ENCODE measurements around the gene TRMT2A. TPM values are rescaled to one million over a fixed set of nuclear protein-coding genes. Genes with fewer than 3 reads are reported as not detected.
"Not testable (repeated sequence)": the region's sequence is repeated elsewhere in the genome, so short reads cannot be mapped to it uniquely, and the experiment has no call there.

TRMT2A gene
- total RNA-seq, 1 donor from 2014 or later = 161 TPM

DNA sequence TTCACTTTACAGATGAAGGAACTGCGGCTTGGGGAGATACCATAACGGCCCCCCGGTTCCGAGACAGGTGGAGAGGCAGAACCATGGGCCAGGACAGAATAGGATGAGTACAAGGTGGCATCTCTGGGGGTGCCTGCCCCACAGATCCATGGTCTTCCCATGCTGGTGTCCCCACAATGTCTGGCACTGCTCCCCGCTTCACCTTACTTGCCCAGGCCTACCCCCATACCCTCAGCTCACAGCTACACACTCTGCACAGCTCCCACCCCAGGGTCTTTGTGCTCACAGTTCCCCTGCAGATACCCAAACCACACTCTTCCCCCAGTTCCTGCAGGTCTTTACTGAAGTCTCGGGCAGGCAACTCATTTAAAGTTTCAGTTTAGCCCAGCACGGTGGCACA is 48.4 kb downstream of the TRMT2A start:
- Histone ChIP-seq H3K36me3 (peaks cover 11 to 14% of the 10 kb centered on the region in 2 donors), H3K27ac (no peak overlapping the region), H3K4me3 (no peak overlapping the region), H3K9me3 (no peaks in the 10 kb centered on the region), H3K27me3 (no peaks in the 10 kb centered on the region), H3K4me1 (no peaks in the 10 kb centered on the region)
- intact Hi-C loops (cut with DNase I) = no loop called here
- no peak for DNase-seq (ENCODE audit: low spot score in 2 of 2)
- TF ChIP-seq, protein P1, sequence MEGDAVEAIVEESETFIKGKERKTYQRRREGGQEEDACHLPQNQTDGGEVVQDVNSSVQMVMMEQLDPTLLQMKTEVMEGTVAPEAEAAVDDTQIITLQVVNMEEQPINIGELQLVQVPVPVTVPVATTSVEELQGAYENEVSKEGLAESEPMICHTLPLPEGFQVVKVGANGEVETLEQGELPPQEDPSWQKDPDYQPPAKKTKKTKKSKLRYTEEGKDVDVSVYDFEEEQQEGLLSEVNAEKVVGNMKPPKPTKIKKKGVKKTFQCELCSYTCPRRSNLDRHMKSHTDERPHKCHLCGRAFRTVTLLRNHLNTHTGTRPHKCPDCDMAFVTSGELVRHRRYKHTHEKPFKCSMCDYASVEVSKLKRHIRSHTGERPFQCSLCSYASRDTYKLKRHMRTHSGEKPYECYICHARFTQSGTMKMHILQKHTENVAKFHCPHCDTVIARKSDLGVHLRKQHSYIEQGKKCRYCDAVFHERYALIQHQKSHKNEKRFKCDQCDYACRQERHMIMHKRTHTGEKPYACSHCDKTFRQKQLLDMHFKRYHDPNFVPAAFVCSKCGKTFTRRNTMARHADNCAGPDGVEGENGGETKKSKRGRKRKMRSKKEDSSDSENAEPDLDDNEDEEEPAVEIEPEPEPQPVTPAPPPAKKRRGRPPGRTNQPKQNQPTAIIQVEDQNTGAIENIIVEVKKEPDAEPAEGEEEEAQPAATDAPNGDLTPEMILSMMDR (IDR thresholded peaks at IDR 0.05) = no peak

GRCh38 chr22:20067384-20067682 is 49.7 kb downstream of the TRMT2A start:
- H3K27ac ChIP-seq, H3K4me3 ChIP-seq: not testable (repeated sequence)

GRCh38 chr22:20066617-20067383 is 50.2 kb downstream of the TRMT2A start:
- no peaks in the 10 kb centered on the region for H3K4me1 ChIP-seq
- H3K4me3 ChIP-seq = no peak overlapping the region
- H3K27ac ChIP-seq = no peak overlapping the region
- H3K27me3 ChIP-seq = no peaks in the 10 kb centered on the region
- DNase-seq (ENCODE audit: low spot score in 2 of 2) = no peak
- H3K9me3 ChIP-seq = no peaks in the 10 kb centered on the region
- intact Hi-C loops (cut with DNase I) = no loop called here
- TF ChIP-seq, protein P1 (IDR thresholded peaks at IDR 0.05) = no peak
- H3K36me3 ChIP-seq = peaks cover 29 to 33% of the 10 kb centered on the region in 2 donors

More at GRCh38 chr22:20067384-20067682, 49.7 kb downstream of the TRMT2A start:
- H3K9me3 ChIP-seq; H3K27me3 ChIP-seq; DNase-seq (ENCODE audit: low spot score in 2 of 2); intact Hi-C loops (cut with DNase I); H3K4me1 ChIP-seq: not testable (repeated sequence)
- peaks cover 24 to 27% of the 10 kb centered on the region in 2 donors for H3K36me3 ChIP-seq

- H3K4me1 ChIP-seq = no peaks in the 10 kb centered on the region
- peaks cover 30 to 40% of the 10 kb centered on the region in 2 donors for H3K36me3 ChIP-seq
- H3K27me3 ChIP-seq = no peaks in the 10 kb centered on the region
- H3K27ac ChIP-seq = no peak overlapping the region
- intact Hi-C loops (cut with DNase I) = no loop called here
- TF ChIP-seq, protein P1 (IDR thresholded peaks at IDR 0.05) = no peak
- no peaks in the 10 kb centered on the region for H3K9me3 ChIP-seq
- H3K4me3 ChIP-seq = no peak overlapping the region
- no peak for DNase-seq (ENCODE audit: low spot score in 2 of 2)
Observed at GRCh38 chr22:20065896-20066616, 51.0 kb downstream of the TRMT2A start.

DNA sequence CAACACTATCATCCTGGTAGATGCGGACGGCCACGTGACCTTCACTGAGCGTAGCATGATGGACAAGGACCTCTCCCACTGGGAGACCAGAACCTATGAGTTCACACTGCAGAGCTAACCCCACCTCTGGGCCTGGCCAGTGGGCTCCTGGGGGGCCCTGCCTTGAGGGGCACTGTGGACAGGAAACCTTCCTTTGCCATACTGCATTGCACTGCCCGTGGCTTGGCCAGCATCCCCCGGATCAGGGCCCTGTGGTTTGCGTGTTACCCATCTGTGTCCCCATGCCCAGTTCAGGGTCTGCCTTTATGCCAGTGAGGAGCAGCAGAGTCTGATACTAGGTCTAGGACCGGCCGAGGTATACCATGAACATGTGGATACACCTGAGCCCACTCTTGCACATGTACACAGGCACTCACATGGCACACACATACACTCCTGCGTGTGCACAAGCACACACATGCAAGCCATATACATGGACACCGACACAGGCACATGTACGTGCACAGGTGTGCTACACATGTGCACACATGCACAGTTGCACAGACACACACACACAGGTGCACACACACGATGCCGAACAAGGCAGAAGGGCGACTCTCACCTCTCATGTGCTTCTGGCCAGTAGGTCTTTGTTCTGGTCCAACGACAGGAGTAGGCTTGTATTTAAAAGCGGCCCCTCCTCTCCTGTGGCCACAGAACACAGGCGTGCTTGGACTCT is 52.3 kb downstream of the TRMT2A start:
- TF ChIP-seq, protein P1 (IDR thresholded peaks at IDR 0.05) = no peak
- H3K27ac ChIP-seq = no peak overlapping the region
- intact Hi-C loops (cut with DNase I) = no loop called here
- peaks cover 30 to 44% of the 10 kb centered on the region in 2 donors for H3K36me3 ChIP-seq
- DNase-seq (ENCODE audit: low spot score in 2 of 2) = no peak
- H3K9me3 ChIP-seq = no peaks in the 10 kb centered on the region
- no peaks in the 10 kb centered on the region for H3K27me3 ChIP-seq
- no peak overlapping the region for H3K4me3 ChIP-seq
- H3K4me1 ChIP-seq = no peaks in the 10 kb centered on the region

GRCh38 chr22:20064140-20064480 is 52.9 kb downstream of the TRMT2A start:
- Histone ChIP-seq H3K9me3 (no peaks in the 10 kb centered on the region), H3K27me3 (no peaks in the 10 kb centered on the region), H3K4me1 (no peaks in the 10 kb centered on the region), H3K27ac (no peak overlapping the region), H3K36me3 (peaks cover 30 to 44% of the 10 kb centered on the region in 2 donors), H3K4me3 (no peak overlapping the region)
- intact Hi-C loops (cut with DNase I) = no loop called here
- DNase-seq (ENCODE audit: low spot score in 2 of 2) = no peak
- TF ChIP-seq, protein P1 (IDR thresholded peaks at IDR 0.05) = no peak

Measured in ascending aorta (tissue), 2 donors.